H1 (cell line): ENCODE results near the gene SPG7.

Experiments used
- ATF2 ChIP-seq: IDR thresholded peaks from 2 replicates; pipeline ENCODE4 v1.6.1; 2012; ENCODE audit warnings: low read length, inconsistent platforms
- BCL11A ChIP-seq, 2 experiments: IDR thresholded peaks; one replicate each; pipeline ENCODE4 v1.6.1; 2011; ENCODE audit warnings: low read depth in 2 of 2, low read length in 2 of 2, mild to moderate bottlenecking in 2 of 2
- CTCF ChIP-seq, 3 experiments: IDR thresholded peaks; 1 replicate in 2 of 3; 2 replicates in 1 of 3; pipeline versions ENCODE4 v1.5.1 to v1.6.1; 2011; ENCODE audit warnings: low read length in 3 of 3, mild to moderate bottlenecking in 3 of 3, inconsistent platforms in 2 of 3, low read depth in 1 of 3, moderate library complexity in 1 of 3; ENCODE audit not compliant: insufficient read depth in 1 of 3; ENCODE audit errors: control extremely low read depth in 1 of 3
- E2F6 ChIP-seq: IDR thresholded peaks from 2 replicates; pipeline ENCODE4 v1.6.1; 2012; ENCODE audit warnings: inconsistent platforms
- FOSL1 ChIP-seq: IDR thresholded peaks from 2 replicates; pipeline ENCODE4 v1.6.1; 2011; ENCODE audit warnings: mild to moderate bottlenecking, low read depth, low read length, moderate library complexity; ENCODE audit not compliant: insufficient read depth
- MAX ChIP-seq: IDR thresholded peaks from 2 replicates; pipeline ENCODE4 v1.6.1; 2012; ENCODE audit warnings: inconsistent platforms
- POLR2A ChIP-seq, 2 experiments: IDR thresholded peaks; 1 replicate in 1 of 2; 2 replicates in 1 of 2; pipeline ENCODE4 v1.6.1; 2011; ENCODE audit warnings: low read depth in 2 of 2, low read length in 2 of 2, mild to moderate bottlenecking in 2 of 2; ENCODE audit errors: control extremely low read depth in 1 of 2
- POLR2AphosphoS5 ChIP-seq: IDR thresholded peaks from 2 replicates; pipeline ENCODE4 v1.6.1; 2011; ENCODE audit warnings: low read depth, low read length
- RFX5 ChIP-seq: IDR thresholded peaks from 2 replicates; pipeline ENCODE4 v1.6.1; 2011; ENCODE audit warnings: low read depth, low read length, improper control_type of control experiment, borderline replicate concordance
- SIN3A ChIP-seq, 2 experiments: IDR thresholded peaks in 1 of 2; conservative IDR thresholded peaks in 1 of 2; 2 replicates each; pipeline ENCODE4 v1.6.1; 2011 to 2012; ENCODE audit warnings: low read length in 2 of 2, improper control_type of control experiment in 1 of 2, low read depth in 1 of 2, mild to moderate bottlenecking in 1 of 2
- SRF ChIP-seq: IDR thresholded peaks from 2 replicates; pipeline ENCODE4 v1.6.1; 2011; ENCODE audit warnings: mild to moderate bottlenecking, low read depth, low read length, moderate library complexity
- TAF1 ChIP-seq: IDR thresholded peaks from 2 replicates; pipeline ENCODE4 v1.6.1; 2011; ENCODE audit warnings: mild to moderate bottlenecking, low read depth, low read length
- TCF12 ChIP-seq: IDR thresholded peaks from 2 replicates; pipeline ENCODE4 v1.6.1; 2011; ENCODE audit warnings: low read depth, mild to moderate bottlenecking, low read length
- USF2 ChIP-seq: IDR thresholded peaks from 2 replicates; pipeline ENCODE4 v1.6.1; 2011; ENCODE audit warnings: low read length, improper control_type of control experiment

- no peak for TF ChIP-seq SIN3A (conservative IDR thresholded peaks at IDR 0.05 in 1 of 2, IDR thresholded peaks at IDR 0.05 in 1 of 2; ENCODE audit: low read depth in 1 of 2, low read length in 2 of 2)
- TF ChIP-seq CTCF (IDR thresholded peaks at IDR 0.05; ENCODE audit: control extremely low read depth in 1 of 3, insufficient read depth in 1 of 3, low read depth in 1 of 3, low read length in 3 of 3): no peak
- no peak for TF ChIP-seq E2F6
- no peak for TF ChIP-seq BCL11A (IDR thresholded peaks at IDR 0.05; ENCODE audit: low read depth in 2 of 2, low read length in 2 of 2)
- no peak for TF ChIP-seq SRF
- TF ChIP-seq FOSL1: no peak
- no peak for TF ChIP-seq USF2
- no peak for TF ChIP-seq RFX5
- no peak for TF ChIP-seq TAF1
- no peak for TF ChIP-seq ATF2
- TF ChIP-seq TCF12: no peak
- TF ChIP-seq POLR2AphosphoS5: no peak
- TF ChIP-seq POLR2A (IDR thresholded peaks at IDR 0.05; ENCODE audit: control extremely low read depth in 1 of 2, low read depth in 2 of 2, low read length in 2 of 2): no peak
- no peak for TF ChIP-seq MAX
Measured at GRCh38 chr16:89540557-89540956, 32.4 kb downstream of the SPG7 start.
